ENCODE measurements around the gene GABBR1.

Gene GABBR1

DNA sequence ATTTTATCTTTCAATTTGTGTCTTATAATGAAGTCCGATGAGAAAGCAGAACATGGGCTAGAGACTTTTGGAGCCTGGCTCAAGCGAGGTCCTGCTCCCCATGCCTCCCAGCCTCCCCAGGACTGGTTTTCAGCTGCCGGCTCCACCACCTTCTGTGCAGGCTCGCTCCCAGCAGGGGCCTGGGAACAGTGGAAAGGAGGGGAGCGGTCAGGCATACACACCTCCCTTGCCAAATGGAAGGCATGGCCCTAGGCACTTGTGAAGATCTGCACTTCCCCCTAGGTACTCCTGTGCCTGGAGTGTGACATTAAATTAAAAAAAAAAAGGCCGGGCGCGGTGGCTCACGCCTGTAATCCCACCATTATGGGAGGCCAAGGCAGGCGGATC, 19.2 kb upstream of the GABBR1 start:
- DNase-seq, result no peak

DNA sequence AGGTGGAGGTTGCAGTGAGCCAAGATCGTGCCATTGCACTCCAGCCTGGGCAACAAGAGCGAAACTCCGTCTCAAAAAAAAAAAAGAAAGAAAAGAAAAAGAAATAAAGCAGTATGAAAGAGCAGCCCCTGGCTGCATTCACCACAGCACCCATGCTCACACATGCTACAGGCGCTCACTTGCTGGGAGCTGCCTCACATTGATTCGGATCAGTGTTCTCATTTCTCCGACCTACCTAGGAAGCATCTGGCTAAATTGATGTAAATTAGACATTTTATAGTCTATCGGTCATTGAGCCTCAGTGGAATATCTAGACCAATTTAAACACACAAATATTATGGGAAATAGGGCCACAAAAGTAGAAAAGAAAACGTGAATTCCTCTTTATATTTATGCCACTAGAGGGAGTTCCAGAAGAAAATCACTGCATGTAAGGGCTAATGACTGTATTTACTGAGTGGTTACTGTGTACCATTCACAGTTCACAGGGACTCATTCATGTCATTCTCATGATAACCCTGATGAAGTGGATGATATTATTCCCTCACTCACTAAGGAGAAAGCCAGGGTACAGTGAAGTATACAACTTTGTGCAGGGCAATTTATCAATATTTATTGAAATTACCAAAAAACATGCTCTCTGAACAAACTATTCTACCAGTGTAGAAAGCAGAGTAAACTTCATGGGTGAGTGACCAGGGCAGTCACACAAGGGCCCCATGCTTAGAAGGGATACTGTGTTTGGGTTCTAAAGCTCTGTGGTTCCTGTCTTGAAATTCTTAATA, 18.6 kb upstream of the GABBR1 start:
- no peak for DNase-seq

DNA sequence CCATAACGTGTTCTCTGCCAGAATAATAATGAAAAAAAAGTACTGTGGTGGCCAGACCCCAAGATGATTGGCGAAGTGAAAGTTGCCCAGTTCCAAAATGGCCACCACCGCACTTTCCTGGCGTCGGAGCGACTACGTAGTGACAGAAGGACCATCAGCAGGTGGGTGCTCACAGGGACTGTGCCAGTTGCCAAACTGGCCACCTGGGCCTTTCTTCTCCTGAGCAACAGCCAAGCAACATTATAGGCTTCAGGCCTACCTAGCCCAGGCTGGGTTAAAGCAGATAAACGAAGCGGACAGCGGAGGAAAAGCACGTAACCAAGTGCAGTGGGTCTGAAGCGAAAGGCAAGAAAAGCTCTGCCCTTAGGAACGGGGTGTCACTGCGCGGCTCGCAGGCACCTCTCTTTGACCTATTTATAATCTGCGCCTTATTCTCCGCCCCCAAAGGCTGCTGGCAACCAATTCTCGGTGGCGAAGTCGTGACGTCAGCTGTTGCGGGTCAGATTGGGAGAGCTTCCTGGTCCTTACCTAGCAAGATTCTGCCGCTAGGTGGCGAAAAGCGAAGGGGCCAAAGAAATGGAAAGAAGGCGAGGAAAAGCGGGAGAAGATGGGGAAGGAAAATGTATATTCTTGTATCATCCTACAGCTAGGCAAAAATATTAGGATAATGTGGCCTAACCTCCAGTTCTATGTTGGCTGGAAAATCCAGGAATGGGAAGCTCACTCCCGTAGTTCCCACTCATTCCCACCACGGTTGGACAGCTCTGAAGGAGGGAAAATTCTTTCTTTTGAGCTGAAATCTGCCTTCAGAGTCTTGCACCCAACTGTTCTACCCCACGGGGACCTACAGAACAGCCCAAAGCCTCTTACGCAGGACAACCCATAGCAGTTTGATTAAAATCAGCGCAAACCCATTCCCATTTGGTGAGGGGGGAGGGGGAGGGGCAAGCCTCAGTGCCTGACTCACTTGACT, 17.0 kb upstream of the GABBR1 start:
- DNase-seq, result peak; percentile 99

DNA sequence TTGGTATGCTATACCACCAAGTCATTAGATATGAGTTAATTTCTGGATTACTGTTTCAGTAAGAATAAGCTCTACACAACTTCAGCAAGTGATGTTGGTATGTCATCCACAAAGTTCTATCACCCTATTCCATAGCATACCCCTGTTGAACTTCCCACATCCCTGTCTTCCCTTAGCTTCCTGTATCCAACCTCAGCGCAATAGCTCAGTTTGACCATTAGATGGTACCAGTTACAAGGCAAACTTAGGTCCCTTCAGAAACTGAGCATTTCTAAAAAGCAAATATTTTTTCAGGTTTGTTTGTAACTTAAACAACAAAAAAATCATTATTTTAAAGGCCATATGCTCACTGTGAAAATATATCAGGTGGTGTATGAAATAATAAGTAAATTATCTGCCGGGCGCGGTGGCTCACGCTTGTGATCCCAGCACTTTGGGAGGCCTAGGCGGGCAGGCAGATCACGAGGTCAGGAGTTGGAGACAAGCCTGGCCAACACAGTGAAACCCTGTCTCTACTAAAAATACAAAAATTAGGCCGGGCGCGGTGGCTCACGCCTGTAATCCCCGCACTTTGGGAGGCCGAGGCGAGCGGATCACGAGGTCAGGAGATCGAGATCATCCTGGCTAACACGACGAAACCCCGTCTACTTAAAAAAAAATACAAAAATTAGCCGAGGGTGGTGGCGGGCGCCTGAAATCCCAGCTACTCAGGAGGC, 15.1 kb upstream of the GABBR1 start:
- DNase-seq, result no peak

DNA sequence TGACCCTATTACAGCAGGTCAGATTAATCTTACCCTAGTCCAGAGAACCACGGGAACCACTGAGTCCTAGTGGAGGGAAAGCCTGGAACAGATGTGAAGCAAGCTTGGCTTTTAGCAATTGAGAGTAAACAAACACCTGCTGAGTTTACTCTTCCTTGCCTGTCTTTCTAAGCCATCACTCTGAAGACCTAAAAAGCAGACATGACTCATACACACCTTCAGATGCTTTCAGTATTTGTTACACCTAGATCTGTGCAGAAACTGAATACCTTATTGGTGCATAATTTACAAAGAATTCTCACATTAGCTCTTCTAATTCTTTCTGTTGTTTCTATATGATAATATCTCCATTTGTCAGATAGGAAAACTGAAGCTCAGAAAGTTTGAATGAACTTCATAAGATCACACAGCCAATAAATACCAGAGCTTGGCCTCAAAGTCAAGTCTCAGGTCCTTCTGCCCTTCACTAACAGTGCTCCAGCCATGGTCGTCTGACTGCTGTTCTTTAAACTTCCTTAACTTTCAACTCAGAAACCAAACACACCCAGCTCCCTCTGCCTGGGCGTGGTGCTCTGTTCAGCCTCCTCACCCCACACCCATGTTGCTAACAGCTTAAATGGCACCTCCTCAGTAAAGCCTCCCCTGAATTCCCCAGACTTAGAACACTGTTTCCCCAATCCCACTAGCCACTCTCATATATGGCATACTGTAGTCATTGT, 8.6 kb upstream of the GABBR1 start:
- no peak for DNase-seq

DNA sequence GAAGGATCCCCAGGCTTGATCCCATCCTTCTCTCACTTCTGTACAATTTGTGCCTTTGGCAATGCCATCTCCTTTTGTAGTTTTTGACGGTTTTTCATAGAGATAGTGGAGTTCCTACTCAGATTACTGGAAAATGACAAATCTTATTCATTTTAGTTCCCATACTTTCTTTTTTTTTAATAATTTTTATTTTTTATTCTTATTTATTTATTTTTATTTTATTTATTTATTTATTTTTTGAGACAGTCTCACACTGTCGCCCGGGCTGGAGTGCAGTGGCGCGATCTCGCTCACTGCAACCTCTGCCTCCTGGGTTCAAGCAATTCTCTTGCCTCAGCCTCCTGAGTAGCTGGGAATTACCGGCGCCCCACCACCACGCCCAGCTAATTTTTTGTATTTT, 4.3 kb upstream of the GABBR1 start:
- no peak for DNase-seq

DNA sequence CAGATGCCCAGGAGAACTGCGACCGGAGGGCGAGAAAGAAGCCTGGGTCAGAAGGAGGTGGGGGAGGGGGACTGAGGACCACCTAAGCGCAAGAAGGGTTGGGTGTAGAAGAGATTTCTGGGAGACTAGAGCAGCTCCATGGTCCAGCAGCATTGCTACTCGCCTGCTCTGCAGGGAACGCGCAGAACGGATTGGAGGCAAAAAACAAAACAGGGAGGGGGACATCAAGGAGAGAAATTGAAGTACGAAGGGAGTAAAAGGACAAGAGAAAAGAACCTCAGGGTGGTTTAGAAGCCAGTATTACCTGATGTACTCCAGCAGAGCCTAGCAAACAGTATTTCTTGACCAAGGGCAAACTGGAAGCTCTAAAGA, 537 bp upstream of the GABBR1 start:
- no peak for DNase-seq

DNA sequence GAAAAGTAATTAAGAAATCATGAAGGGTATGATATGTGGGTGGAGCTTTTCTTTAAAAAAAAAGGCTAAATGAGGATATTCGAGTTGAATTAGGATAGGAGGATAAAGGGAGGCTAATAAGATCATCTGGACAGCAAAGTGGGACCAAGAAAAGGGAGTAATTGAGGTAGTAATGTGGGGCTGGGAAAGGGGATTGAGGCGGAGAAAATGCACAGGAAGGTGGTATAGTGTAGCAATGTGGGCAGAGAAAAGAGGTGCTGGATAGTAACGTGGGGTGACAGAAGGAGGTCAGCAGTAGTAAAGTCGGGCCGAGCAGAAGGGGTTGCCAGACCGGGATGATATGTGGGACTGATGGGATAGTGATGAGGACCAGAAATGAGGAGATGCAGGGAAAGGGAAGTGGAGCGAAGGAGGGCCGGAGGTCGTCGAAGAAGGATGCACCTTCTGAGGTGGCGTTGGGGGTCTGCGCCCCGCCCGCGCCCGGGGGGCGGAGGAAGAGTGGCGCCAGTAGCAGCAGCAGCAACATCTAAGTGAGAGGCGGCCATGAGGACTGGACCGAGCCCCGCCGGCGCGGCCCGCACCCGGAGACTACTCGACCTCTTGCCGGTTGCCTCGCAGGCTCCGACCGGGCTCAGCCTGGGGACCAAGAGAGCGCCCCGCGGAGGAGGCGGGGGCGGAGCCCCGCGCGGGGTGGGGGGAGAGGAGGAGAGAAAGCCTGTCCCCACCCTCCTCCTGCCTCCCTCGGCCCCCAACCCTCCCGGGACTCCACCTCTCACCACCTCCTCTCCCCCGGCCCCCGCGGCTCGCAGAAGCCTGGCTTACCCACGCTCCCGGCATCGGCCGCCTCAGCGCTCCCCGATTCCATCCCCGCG, 887 bp downstream of the GABBR1 start:
- DNase-seq, result peak; percentile 62

DNA sequence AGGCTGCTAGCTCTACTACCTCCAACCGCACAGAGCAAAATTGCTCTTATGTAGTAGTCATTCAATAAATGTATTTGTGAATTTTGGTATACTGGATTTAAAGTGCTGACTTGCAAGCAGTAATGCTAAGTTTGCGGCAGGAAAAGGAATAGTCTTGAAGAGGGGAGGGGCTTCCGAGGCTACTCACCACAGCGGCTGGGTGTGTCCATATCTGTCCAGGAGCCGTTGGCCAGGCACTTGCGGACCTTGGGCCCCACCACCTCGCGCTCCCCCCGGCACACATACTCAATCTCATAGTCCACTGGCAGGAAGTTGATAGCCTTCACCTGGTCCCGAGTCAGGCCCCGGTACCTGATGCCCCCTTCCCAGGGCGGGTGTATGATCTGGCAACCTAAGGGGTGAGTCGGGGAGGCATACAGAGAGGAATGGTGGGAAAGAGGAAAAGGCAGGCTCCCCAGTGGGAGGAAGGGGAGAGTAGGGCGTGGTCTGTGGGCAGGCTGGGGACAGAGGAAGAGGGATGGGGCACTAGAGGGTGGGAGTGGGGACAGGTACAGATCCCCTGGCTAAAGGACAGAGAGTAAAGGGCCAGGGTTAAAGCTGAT, 1.7 kb downstream of the GABBR1 start:
- DNase-seq, result no peak

DNA sequence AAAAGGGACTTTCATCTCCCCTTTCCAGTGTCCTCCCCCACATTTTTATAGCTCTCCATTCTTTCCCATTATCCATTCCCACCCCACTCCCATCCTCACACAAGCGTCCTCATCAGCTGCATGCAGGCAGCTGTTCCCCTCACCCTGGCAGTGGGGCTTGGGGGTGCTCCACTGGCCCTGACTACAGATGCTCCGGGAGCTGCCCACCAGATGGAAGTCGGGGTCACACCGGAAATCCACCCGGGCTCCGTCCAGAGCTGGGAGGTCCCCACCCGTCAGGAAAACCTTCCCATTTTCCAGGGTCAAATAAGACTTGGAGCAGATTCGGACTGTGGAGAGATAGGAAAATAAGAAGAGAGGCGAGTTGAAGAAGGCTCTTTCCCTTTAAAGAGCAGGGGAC, 2.7 kb downstream of the GABBR1 start:
- DNase-seq, result no peak

DNA sequence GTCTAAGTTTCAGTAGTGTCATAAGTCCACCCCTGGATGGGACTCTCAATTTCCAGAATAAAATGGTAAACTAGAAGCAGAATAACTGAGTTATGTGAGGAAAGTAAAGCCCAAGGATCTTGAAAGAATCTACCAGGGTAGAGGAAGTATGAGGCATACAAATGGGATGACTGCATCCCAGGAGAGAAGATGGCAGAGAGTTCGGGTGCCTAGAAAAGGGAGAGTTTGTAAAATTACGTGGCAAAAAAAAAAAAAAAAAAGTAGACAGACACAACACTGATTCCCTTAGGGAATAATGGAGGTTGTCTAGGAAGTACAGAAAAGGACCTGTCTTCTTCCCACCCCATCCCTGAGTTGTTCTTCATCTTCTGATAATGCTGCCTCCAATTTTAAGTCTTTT, 3.4 kb downstream of the GABBR1 start:
- no peak for DNase-seq

DNA sequence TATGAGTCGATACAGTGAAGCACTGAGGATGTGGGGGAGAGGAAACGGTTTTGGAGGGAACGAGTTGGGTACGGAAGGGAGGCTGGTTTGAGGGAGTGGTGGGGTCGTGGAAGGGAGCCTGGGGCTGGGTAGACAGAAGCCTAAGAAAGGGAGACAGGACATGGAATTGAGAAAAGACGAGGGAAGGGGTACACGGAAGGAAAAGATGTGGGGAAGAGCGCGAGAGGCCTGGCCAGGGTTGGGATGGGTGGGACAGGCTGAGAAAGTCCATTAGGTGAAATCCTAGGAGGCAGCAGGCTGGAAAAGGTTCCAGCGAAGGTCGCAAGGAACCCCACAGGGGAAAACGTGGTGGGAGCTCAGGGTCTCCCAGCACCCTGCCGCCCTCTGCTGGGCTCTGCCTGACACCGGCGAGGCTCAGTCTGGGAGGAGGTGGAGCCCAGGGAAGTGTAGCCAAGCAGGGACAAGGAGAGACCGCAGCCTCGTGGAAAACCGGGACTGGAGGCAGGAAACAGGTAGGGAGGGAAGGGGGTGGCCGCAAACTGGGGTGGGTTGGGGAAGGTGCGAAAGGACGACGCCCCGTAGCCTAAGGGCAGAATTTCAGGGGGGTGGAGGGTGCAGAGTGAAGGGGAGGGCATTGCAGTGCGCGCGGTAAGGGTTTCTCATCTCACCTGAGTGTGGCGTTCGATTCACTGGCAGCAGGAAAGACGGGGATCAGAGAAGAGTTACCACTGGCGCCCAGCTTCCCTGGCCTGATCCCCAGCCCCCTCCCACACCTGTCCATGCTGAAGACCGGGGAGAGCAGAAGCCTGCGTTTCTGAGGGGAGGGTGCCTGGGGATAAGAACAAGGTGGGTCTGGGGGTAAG, 4.3 kb downstream of the GABBR1 start:
- DNase-seq, result peak; percentile 73

DNA sequence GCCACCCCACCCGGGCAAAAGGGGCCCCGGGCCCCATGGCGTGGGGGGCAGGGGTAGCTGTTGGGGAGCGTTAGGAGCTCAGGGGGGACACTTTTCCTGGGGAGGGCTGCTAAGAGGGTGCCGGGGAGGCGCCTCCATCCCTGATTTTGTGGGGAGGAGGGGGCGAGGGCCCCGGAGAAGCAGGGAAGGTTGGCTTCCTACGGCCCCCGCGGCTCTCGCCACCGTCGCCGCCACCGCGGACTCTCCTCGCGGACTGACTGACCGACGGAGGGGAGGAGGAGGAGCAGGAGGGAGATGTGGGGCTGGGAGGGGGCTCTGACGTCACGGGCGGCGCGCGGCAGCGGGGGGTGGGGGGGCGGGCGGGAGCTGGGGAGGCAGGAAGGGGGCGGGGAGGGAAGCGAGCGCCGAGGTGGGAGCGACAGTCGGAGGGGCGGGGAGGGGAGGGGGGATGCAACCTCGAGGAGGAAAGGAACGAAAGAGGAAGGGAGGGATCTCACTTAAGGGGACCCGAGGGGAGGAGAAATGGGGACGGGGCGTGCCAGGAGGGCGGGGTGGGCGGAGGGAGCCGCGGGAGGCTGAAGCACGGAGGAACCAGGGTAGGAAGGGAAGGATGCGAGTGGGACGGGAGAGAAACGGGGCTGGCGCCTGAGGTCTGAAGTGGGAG, 5.1 kb downstream of the GABBR1 start:
- peak; percentile 63 for DNase-seq

DNA sequence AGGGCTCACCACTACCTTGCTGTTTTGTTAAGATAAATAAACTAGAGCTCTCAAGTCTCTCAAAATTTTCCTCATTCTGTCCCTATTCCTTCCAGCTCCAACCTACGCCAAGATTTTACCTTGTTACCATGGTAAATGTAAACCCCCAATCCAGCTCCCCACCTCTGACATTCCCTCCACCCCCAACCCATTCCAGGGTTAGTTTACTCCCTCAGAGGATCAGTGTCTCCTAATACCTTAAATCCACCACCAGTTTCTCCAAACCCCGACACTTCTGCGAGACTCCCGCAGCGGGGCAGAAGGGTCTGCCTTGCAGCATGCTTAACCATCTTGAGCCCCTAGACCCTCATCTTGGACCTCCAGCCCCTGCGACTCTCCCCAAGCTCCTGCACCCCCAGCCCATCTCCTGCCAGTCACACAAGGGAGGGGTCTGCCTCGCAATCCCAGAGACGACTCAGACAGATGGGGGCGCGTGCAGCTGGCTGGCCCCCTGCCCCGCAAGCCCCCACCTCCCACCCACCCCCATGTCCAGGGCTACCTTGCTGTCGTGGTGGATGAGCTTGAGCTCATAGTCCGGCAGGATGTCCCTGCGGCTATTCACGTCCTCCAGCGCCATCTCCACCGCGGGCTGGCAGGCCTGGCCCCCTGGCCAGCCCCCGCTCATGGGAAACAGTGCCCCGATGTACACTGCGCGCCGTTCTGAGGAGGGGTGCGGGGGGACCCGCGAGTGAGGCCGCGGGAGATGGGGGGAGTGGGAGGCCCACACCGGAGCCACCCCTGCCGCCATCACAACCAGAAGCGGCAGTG, 5.8 kb downstream of the GABBR1 start:
- DNase-seq, result no peak

DNA sequence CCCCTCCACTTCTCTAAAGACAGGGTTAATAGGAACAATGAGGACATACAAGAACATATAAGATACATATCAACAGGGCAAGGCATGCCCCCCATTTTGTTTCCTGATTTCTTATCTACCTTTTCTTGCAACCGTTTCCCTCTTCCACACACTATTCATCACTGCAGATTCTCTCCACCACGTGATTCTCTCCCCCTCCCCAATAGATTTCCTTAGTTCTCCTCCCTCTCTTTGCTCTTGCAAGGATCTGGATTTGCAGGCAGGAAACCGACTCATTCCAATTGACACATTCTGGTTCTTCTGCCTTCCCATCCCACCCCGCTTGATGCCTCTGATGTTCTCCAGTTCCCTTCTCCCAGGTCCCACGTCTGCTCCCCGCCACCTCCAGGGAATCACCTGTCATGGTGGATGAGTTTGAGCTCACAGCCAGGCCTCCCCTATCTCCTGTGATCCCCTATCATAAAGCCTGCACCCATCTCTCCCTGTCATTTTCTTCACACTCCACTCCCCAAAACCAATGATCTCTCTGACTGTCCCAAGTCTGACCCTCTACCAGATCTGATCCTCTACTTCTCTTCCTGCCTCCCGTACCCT, 7.5 kb downstream of the GABBR1 start:
- DNase-seq, result no peak

DNA sequence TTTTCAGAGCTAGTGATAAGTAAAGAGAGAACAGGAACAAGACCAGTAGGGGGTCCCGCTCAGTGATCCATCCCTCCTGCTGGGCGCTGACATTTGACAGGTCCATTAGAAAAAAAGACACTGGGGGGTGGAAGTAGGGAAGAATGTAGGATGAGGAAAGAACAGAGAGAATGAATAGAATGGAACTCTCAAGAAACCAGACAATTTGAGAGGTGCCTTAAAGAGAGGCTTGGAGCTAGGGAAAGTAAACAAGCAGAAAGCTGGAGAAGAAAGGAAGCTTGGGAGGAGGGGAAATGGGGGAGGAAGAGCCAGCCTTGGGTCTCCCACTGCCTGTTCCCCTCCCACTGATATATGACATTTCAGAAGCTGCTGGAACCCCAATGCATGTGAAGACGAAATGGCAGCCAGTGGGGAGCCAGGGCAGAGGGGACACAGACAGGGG, 8.4 kb downstream of the GABBR1 start:
- no peak for DNase-seq

DNA sequence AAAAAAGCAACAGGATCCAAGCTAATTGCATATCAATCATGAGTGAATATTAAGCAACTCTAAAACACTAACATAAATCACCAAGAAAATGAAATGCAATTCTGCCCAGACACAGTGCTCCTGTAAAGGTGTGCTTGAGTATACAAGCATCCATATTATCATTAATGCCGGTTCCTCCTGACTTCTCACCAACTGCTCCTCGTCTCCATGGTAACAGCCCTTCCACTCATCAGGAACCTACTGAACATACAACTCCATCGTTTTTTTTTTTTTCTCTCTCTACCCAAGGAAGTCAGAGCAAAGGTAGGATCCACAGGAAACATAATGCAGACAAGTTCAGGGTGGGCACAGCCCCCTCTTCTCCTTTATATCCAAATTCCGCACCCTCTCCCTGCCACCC, 12.4 kb downstream of the GABBR1 start:
- DNase-seq, result no peak

DNA sequence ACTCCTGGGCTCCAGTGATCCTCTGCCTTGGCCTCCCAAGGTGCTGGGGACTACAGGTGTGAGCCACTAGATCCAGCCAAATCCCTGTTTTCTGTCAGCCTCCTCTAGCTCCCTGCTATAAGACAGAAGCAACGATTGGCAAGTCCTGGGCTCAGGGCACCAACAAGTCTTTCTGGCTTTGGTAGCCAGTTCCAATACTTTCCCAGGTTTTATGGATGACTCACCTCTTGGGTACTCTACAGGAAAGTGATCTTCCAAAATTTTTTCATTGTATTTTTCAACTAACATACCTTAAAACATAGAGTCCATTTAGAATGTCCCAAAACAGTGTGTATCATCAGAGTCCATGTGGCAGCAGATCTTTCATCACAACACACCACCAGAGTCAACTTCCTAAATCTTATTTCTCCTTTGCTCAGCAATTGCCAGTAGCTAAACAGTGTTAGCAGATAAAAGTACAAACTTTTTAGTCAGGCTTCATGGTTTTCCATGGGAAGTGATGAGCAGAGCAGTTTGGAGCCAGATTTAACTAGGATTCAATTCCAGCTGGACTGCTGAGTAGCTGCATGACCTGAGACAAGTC, 13.3 kb downstream of the GABBR1 start:
- no peak for DNase-seq
